ENCODE data around the gene TLE5.

TLE5 gene

GRCh38 chr19:3067563-3067962 is 5.3 kb upstream of the TLE5 start:
- H3K4me1 Mint-ChIP-seq: peaks cover 10% of the 10 kb centered on the region
- DNase-seq: no peak
- H3K9me3 Mint-ChIP-seq: no peaks in the 10 kb centered on the region
- H3K27ac Mint-ChIP-seq: no peak overlapping the region
- H3K4me3 Mint-ChIP-seq: no peak overlapping the region
- TF ChIP-seq CTCF (IDR thresholded peaks at IDR 0.05): no peak
- H3K27me3 Mint-ChIP-seq (ENCODE audit: low read depth, poor library complexity): peaks cover 64% of the 10 kb centered on the region
- no peaks in the 10 kb centered on the region for H3K36me3 Mint-ChIP-seq (ENCODE audit: low read depth)

- Mint-ChIP-seq H3K27me3 (ENCODE audit: low read depth, poor library complexity) (peaks cover 57% of the 10 kb centered on the region), H3K9me3 (no peaks in the 10 kb centered on the region), H3K36me3 (ENCODE audit: low read depth) (no peaks in the 10 kb centered on the region), H3K4me3 (no peak overlapping the region), H3K27ac (no peak overlapping the region), H3K4me1 (peaks cover 10% of the 10 kb centered on the region)
- DNase-seq: no peak
- TF ChIP-seq CTCF (IDR thresholded peaks at IDR 0.05): no peak
These were observed 4.3 kb upstream of the TLE5 start for GRCh38 chr19:3066482-3067049.

GRCh38 chr19:3065675-3066357 is 3.5 kb upstream of the TLE5 start:
- Mint-ChIP-seq H3K36me3 (ENCODE audit: low read depth) (peaks cover 2% of the 10 kb centered on the region), H3K4me1 (peaks cover 12% of the 10 kb centered on the region), H3K9me3 (no peaks in the 10 kb centered on the region), H3K4me3 (no peak overlapping the region), H3K27ac (no peak overlapping the region), H3K27me3 (ENCODE audit: low read depth, poor library complexity) (peaks cover 55% of the 10 kb centered on the region)
- no peak for DNase-seq
- no peak for TF ChIP-seq CTCF (IDR thresholded peaks at IDR 0.05)

GRCh38 chr19:3064011-3064330 is 1.7 kb upstream of the TLE5 start:
- H3K9me3 Mint-ChIP-seq: no peaks in the 10 kb centered on the region
- no peak for TF ChIP-seq CTCF (IDR thresholded peaks at IDR 0.05)
- H3K27ac Mint-ChIP-seq: no peak overlapping the region
- H3K36me3 Mint-ChIP-seq (ENCODE audit: low read depth): peaks cover 5% of the 10 kb centered on the region
- peaks cover 70% of the 10 kb centered on the region for H3K27me3 Mint-ChIP-seq (ENCODE audit: low read depth, poor library complexity)
- H3K4me1 Mint-ChIP-seq: peaks cover 16% of the 10 kb centered on the region
- DNase-seq: no peak
- H3K4me3 Mint-ChIP-seq: no peak overlapping the region

- Mint-ChIP-seq H3K27ac (no peak overlapping the region), H3K9me3 (no peaks in the 10 kb centered on the region), H3K4me3 (peak overlapping the region; percentile 77), H3K4me1 (peaks cover 29% of the 10 kb centered on the region), H3K27me3 (ENCODE audit: low read depth, poor library complexity) (peaks cover 81% of the 10 kb centered on the region), H3K36me3 (ENCODE audit: low read depth) (peaks cover 21% of the 10 kb centered on the region)
- no peak for TF ChIP-seq CTCF (IDR thresholded peaks at IDR 0.05)
- DNase-seq: no peak
These were observed 823 bp downstream of the TLE5 start for GRCh38 chr19:3061182-3062161.

All from nephron progenitor cell (in vitro differentiated cells).